Heart left ventricle (tissue), 16 donors: ENCODE results near the gene RXRA. TPM values are rescaled to one million over a fixed set of nuclear protein-coding genes. Genes with fewer than 3 reads are reported as not detected.

Source experiments
- ATAC-seq, 4 donors: fragments of 200-7000 bp; cut with Tn5 transposase; one replicate each; pipeline ENCODE4 v1.9.1; 2020 to 2022; ENCODE audit warnings: moderate library complexity in 4 of 4, mild to moderate bottlenecking in 3 of 4, moderate number of reproducible peaks in 1 of 4
- DNase-seq, 5 donors: peaks; one replicate each; pipeline ENCODE4 v3.0.0-alpha.2; 2020
- H3K27ac ChIP-seq, 12 donors: fragments of 200-600 bp; sonication (generic) in 4 of 12; one replicate each; pipeline versions ENCODE4 v1.5.0 to v1.8.0; 2016 to 2022; ENCODE audit warnings: mild to moderate bottlenecking in 2 of 12
- H3K27me3 ChIP-seq, 9 donors: fragments of 200-600 bp; sonication (generic) in 2 of 9; one replicate each; pipeline versions ENCODE4 v1.5.1 to v1.8.0; 2016 to 2022; ENCODE audit warnings: mild to moderate bottlenecking in 3 of 9
- H3K36me3 ChIP-seq, 9 donors: fragments of 200-600 bp; sonication (generic) in 2 of 9; one replicate each; pipeline versions ENCODE4 v1.5.0 to v1.8.0; 2018 to 2022; ENCODE audit warnings: mild to moderate bottlenecking in 2 of 9
- H3K4me1 ChIP-seq, 12 donors: fragments of 200-600 bp; sonication (generic) in 4 of 12; one replicate each; pipeline versions ENCODE4 v1.5.0 to v1.8.0; 2016 to 2022; ENCODE audit warnings: mild to moderate bottlenecking in 3 of 12
- H3K4me3 ChIP-seq, 12 donors: fragments of 200-600 bp; sonication (generic) in 4 of 12; one replicate each; pipeline versions ENCODE4 v1.5.0 to v1.8.0; 2017 to 2022; ENCODE audit warnings: mild to moderate bottlenecking in 9 of 12, moderate library complexity in 4 of 12
- H3K9me3 ChIP-seq, 12 donors: fragments of 200-600 bp; sonication (generic) in 4 of 12; one replicate each; pipeline versions ENCODE4 v1.5.0 to v1.8.0; 2016 to 2022; ENCODE audit warnings: mild to moderate bottlenecking in 1 of 12
- POLR2A ChIP-seq, 2 donors: fragments of 450-650 bp; IDR thresholded peaks; one replicate each; pipeline ENCODE4 v1.6.1; 2017; ENCODE audit warnings: antibody characterized with exemption in 2 of 2, mild to moderate bottlenecking in 2 of 2, moderate library complexity in 2 of 2
- WGBS, 4 donors: extraction: QIAGEN DNeasy Blood & Tissue Kit in 2 of 4; methylation state at CpG; one replicate each; pipeline versions ENCODE4 v1.1.5 to v1.1.7; 2013 to 2018; 5-methylcytosine and 5-hydroxymethylcytosine counted together
- intact Hi-C, 10 donors: fragments of 100-400 bp; cut with DNase I; formaldehyde crosslinking; loops; one replicate each; pipeline versions ENCODE4 v1.11.1 to v1.14.2; 2022
- polyA plus RNA-seq, 2 donors: library from polyadenylated mRNA; stranded (reverse); fragments of 200-250 nt; gene quantifications; one replicate each; pipeline ENCODE4 v1.2.3, GENCODE V29; 2013
- total RNA-seq, 9 donors: library from RNA; depleted of rRNA in 2 of 9; stranded (reverse); fragments of >200 nt in 2 of 9; fragmentation: NEBNext Ultra II Directional in 3 of 9; extraction: Animal tissue kit (Norgen Biotek cat#: 25700) in 3 of 9; gene quantifications; one replicate each; pipeline versions ENCODE4 v1.1.0 to v1.2.4, GENCODE V29; 2016 to 2023
- TF ChIP-seq, protein P1 (sequence below), 12 donors: fragments of 200-600 bp; sonication (generic) in 4 of 12; IDR thresholded peaks; one replicate each; pipeline versions ENCODE4 v1.5.0 to v1.8.0; 2018 to 2022; ENCODE audit warnings: antibody characterized with exemption in 12 of 12, mild to moderate bottlenecking in 5 of 12
- donor health status: ischemic (EF 13 %, LVEDD 7.1; RV severe dilation, severe dysfunction).
- donor health status: healthy with polysubstance abuse.
- donor health status: DM: no; HTN: yes; CAD: no.
- donor health status: DM: no; HTN: no; CAD: no.
- donor health status: ischemic (EF 25% LVEDD 6.9; RV normal size, moderate dysfunction).
- donor health status: ischemic (EF 25% LVEDD 5.7; RV mildly dilated, moderate dysfunction).
- donor health status: healthy.
- donor health status: DM: yes; HTN: yes; CAD: no.
- donor health status: ischemic (EF 35%, LVEDD 5.7; RV mildly dilated, moderate dysfunction).
- donor health status: nonischemic (EF 11% LVEDD 7.7; RV severe dilation, severe dysfunction).
- donor health status: DM: yes; HTN: yes; CAD: no.
- donor health status: PGD.
- donor health status: ischemic (EF 29% LVEDD 5.4; RV normal size, mild dysfunction).
- donor health status: nonischemic (EF 23%, LVEDD 6.1; RV moderate dilation, normal function).

Gene RXRA
- total and polyA plus RNA-seq, 11 donors: 45.5 to 87.9 (median 54.9) TPM

DNA sequence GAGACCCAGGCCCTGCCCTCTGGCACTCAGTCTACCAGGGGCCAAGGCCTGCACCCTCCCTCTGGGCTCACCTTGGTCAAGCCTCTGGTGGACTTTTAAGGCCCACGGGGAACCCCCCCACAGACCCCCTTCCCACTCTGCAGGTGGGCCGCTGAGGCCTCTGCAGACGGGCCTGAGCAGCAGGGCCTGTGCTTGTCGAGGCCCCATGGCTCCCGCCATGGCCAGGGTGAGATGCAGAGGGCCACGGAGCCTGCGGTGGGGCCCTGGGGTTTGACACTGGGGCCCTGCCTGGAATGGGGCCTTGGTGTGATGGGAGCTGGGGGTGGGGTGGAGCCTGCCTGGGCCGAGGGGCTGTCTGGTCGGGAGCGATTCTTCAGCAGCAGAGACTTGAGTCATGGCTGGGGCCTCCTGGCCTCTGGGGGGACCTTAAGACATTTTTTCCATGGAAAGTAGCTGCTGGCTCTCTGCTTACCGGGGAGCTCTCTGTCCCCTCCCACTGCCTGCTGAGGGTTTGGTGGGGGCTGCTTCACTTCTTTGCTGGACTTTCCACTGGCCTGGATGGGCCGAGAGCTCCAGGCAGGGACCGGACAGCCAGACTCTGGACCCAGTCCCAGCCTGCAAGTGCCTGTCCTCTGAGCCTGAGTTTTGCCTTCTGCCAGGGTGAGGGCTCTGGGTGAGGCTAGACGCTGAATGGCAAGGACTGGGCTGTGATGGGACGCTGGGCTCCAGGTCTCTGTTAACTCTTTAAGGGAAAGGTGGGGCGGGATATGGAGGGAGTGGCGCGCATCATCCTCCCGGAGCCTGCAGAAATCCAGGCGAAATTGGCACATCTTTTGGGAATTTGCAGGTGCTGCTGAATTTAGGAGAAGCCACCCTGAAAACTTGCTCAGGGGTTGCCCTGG is 132.2 kb downstream of the RXRA start:
- H3K27me3 ChIP-seq: peaks cover 0 to 2% (median 0%) of the 10 kb centered on the region in 9 donors
- WGBS, 4 donors: 78 to 82% (median 79%) methylated on average over 16 to 20 of the region's 20 CpGs
- intact Hi-C loops: loop anchor here in 5 of 10 donors (5.0 to 10.0 kb wide), 7 partner anchors 76 to 956 kb away; partner anchors contain the start of gene COL5A1 (in 3 of the 5)
- peak in 3 of 4 donors; percentile 0 to 46 (median 5) for ATAC-seq
- peak overlapping the region in 8 of 12 donors; percentile 0 to 90 (median 70) for H3K27ac ChIP-seq
- no peak overlapping the region for H3K4me3 ChIP-seq
- H3K4me1 ChIP-seq: peaks cover 3 to 38% (median 21%) of the 10 kb centered on the region in 12 donors
- TF ChIP-seq, protein P1, sequence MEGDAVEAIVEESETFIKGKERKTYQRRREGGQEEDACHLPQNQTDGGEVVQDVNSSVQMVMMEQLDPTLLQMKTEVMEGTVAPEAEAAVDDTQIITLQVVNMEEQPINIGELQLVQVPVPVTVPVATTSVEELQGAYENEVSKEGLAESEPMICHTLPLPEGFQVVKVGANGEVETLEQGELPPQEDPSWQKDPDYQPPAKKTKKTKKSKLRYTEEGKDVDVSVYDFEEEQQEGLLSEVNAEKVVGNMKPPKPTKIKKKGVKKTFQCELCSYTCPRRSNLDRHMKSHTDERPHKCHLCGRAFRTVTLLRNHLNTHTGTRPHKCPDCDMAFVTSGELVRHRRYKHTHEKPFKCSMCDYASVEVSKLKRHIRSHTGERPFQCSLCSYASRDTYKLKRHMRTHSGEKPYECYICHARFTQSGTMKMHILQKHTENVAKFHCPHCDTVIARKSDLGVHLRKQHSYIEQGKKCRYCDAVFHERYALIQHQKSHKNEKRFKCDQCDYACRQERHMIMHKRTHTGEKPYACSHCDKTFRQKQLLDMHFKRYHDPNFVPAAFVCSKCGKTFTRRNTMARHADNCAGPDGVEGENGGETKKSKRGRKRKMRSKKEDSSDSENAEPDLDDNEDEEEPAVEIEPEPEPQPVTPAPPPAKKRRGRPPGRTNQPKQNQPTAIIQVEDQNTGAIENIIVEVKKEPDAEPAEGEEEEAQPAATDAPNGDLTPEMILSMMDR (IDR thresholded peaks at IDR 0.05): no peak
- no peak for TF ChIP-seq POLR2A (IDR thresholded peaks at IDR 0.05)
- DNase-seq: peak in 4 of 5 donors; percentile 57 to 67 (median 63)
- H3K36me3 ChIP-seq: no peaks in the 10 kb centered on the region
- H3K9me3 ChIP-seq: peaks cover 0 to 9% (median 4%) of the 10 kb centered on the region in 12 donors

DNA sequence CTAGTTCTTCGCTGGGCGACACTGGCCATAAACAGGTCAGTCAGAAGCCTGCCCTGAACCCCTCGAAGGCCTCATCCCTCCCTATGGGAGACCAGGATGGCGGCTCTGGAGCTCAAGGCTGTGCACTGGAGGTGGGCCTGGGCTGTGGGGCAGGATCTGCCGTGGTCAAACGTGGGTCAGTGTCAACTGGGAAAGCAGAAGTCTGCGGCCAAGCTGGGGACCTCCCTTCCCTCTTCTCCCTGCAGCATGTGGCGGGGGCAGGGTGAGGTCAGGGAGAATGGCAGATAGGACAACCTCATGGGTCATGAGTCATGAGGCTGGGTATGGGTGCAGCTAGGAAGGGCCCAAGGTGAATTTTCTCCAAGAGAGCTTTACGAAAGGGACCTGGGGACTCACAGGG is 132.9 kb downstream of the RXRA start:
- DNase-seq: peak in 3 of 5 donors; percentile 37 to 75 (median 67)
- peak overlapping the region in 4 of 12 donors; percentile 56 to 90 (median 70) for H3K27ac ChIP-seq
- H3K4me3 ChIP-seq: no peak overlapping the region
- TF ChIP-seq, protein P1 (IDR thresholded peaks at IDR 0.05): no peak
- no peak for TF ChIP-seq POLR2A (IDR thresholded peaks at IDR 0.05)
- peaks cover 3 to 38% (median 21%) of the 10 kb centered on the region in 12 donors for H3K4me1 ChIP-seq
- peaks cover 0 to 9% (median 4%) of the 10 kb centered on the region in 12 donors for H3K9me3 ChIP-seq
- H3K27me3 ChIP-seq: peaks cover 0 to 5% (median 0%) of the 10 kb centered on the region in 9 donors
- intact Hi-C loops: loop anchor here in 5 of 10 donors (5.0 to 10.0 kb wide), 7 partner anchors 76 to 956 kb away; partner anchors contain the start of gene COL5A1 (in 3 of the 5)
- WGBS, 4 donors: 90 to 95% (median 92%) methylated on average over 9 of the region's 9 CpGs
- ATAC-seq: no peak
- H3K36me3 ChIP-seq: no peaks in the 10 kb centered on the region

DNA sequence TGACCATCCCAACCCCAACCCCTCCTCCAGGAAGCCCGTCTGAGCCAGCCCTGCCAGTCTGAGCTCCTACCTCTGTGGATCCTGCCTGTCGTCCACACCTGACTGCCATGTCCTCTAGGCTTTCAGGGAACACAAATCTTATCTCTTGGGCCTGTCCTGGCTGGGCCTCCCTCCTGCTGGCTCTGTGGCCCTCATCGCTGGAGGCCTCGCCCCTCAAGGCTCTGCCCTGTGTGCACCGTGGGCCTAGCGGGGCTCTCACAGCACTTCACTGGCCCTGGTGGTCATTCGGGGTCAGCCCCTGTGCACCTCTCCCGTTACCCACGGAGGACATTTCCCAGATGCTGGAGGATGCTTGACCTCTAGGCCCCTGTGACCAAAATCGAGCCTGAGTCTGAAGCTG is 133.3 kb downstream of the RXRA start:
- Histone ChIP-seq H3K4me1 (peaks cover 3 to 38% (median 21%) of the 10 kb centered on the region in 12 donors), H3K27me3 (peaks cover 0 to 5% (median 0%) of the 10 kb centered on the region in 9 donors), H3K9me3 (peaks cover 0 to 9% (median 4%) of the 10 kb centered on the region in 12 donors), H3K36me3 (no peaks in the 10 kb centered on the region), H3K4me3 (no peak overlapping the region), H3K27ac (no peak overlapping the region)
- intact Hi-C loops: loop anchor here in 5 of 10 donors (5.0 to 10.0 kb wide), 7 partner anchors 75 to 955 kb away; partner anchors contain the start of gene COL5A1 (in 3 of the 5)
- WGBS, 4 donors: 84 to 95% (median 94%) methylated on average over 10 of the region's 10 CpGs
- peak in 2 of 5 donors; percentile 14 to 52 for DNase-seq
- TF ChIP-seq, protein P1 (IDR thresholded peaks at IDR 0.05): no peak
- TF ChIP-seq POLR2A (IDR thresholded peaks at IDR 0.05): no peak
- no peak for ATAC-seq

DNA sequence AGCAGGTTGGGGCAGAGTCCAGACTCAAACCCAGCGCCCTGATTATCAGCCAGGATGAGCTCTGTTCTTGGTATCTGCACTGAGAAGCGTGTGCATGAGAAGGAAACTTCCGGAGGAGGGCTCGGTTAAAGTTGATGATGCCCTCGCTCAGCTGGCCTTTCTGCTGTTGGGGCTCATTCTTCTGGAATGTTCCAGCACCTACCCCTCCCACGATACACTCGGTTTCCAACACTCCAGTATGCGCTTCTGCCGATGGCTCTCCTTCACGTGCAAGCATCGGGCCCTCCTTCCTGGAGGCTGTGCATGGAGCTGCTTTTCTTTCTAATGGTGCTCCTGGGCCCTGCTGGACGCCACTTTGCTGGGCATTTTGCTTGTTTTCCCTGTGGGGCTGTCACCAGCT is 134.0 kb downstream of the RXRA start:
- 91 to 96% (median 95%) methylated on average over 12 of the region's 12 CpGs for WGBS, 4 donors
- intact Hi-C loops: no loop called here
- H3K36me3 ChIP-seq: no peaks in the 10 kb centered on the region
- no peak overlapping the region for H3K4me3 ChIP-seq
- DNase-seq: no peak
- no peak for ATAC-seq
- H3K27me3 ChIP-seq: peaks cover 0 to 5% (median 0%) of the 10 kb centered on the region in 9 donors
- no peak overlapping the region for H3K27ac ChIP-seq
- H3K4me1 ChIP-seq: peaks cover 3 to 33% (median 20%) of the 10 kb centered on the region in 12 donors
- TF ChIP-seq, protein P1 (IDR thresholded peaks at IDR 0.05): no peak
- TF ChIP-seq POLR2A (IDR thresholded peaks at IDR 0.05): no peak
- peaks cover 0 to 9% (median 4%) of the 10 kb centered on the region in 12 donors for H3K9me3 ChIP-seq
